Muscle layer of colon (tissue), 2 donors: ENCODE data around the gene SPRED3.
"Not testable (repeated sequence)": the region's sequence is repeated elsewhere in the genome, so short reads cannot be mapped to it uniquely, and the experiment has no call there.

Experiments
- H3K27ac ChIP-seq: one replicate; pipeline ENCODE4 v1.7.0; 2013; ENCODE audit warnings: low read depth, mild to moderate bottlenecking, low read length, moderate library complexity
- H3K27me3 ChIP-seq, 2 donors: one replicate each; pipeline ENCODE4 v1.7.0; 2013; ENCODE audit warnings: low read length in 2 of 2, mild to moderate bottlenecking in 2 of 2; ENCODE audit not compliant: insufficient read depth in 2 of 2, control insufficient read depth in 1 of 2
- H3K36me3 ChIP-seq: one replicate; pipeline ENCODE4 v1.7.0; 2013; ENCODE audit warnings: mild to moderate bottlenecking, low read length; ENCODE audit not compliant: insufficient read depth
- H3K4me1 ChIP-seq: one replicate; pipeline ENCODE4 v1.7.0; 2013; ENCODE audit warnings: mild to moderate bottlenecking, low read length; ENCODE audit not compliant: insufficient read depth
- H3K4me3 ChIP-seq, 2 donors: one replicate each; pipeline ENCODE4 v1.7.0; 2013; ENCODE audit warnings: low read length in 2 of 2, low read depth in 1 of 2, mild to moderate bottlenecking in 1 of 2, moderate library complexity in 1 of 2
- H3K9ac ChIP-seq: one replicate; pipeline ENCODE4 v1.7.0; 2013; ENCODE audit warnings: low read length
- H3K9me3 ChIP-seq: one replicate; pipeline ENCODE4 v1.7.0; 2013; ENCODE audit warnings: mild to moderate bottlenecking, low read length
- donor health status: abdominal sarcoma.
- donor health status: Adenocarcinoma of cecum.

SPRED3 gene

DNA sequence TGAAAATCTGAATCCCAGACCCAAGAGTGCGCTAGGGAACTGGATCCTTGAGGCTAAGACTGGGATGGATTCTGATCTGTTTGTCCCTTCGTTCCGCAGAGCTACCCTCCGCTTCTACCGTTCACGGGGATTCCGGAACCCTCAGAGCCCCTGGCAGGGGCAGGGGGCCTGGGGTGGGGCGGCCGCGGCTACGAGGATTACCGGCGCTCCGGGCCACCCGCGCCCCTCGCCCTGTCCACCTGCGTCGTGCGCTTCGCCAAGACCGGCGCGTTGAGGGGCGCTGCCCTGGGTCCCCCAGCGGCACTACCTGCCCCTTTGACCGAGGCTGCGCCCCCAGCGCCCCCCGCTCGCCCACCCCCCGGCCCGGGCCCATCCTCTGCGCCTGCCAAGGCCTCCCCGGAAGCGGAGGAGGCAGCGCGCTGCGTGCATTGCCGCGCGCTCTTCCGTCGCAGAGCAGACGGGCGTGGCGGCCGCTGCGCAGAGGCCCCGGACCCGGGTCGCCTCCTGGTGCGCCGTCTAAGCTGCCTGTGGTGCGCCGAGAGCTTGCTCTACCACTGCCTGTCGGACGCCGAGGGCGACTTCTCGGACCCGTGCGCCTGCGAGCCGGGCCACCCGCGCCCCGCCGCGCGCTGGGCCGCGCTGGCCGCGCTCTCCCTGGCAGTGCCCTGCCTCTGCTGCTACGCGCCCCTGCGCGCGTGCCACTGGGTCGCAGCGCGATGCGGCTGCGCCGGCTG is 7.1 kb downstream of the SPRED3 start:
- Histone ChIP-seq H3K27ac (no peak overlapping the region), H3K36me3 (no peaks in the 10 kb centered on the region), H3K9ac (no peak overlapping the region), H3K4me3 (no peak overlapping the region), H3K9me3 (no peaks in the 10 kb centered on the region), H3K27me3 (peaks cover 38 to 56% of the 10 kb centered on the region in 2 donors), H3K4me1 (no peaks in the 10 kb centered on the region)

DNA sequence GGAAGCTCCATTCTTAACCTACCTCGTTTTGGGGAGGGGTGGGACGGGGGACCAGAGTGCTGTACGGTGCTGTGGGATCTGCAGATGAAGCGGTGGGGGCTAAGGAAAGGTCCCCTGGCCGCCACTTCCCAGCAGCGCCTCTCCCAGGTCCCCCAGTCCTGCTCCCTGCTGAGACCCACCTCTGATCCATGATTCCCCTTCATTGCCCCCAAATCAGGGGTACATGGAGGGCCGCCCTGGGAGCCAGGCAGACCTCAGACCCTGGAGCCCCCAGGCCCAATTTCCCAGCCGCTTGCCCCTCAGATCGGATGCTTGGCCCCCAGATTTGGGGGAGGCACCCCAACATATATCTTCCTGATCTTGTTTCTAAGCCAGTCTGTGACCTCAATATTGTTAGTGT is 10.6 kb downstream of the SPRED3 start:
- Histone ChIP-seq H3K27me3 (peaks cover 32 to 55% of the 10 kb centered on the region in 2 donors), H3K4me1 (peaks cover 2% of the 10 kb centered on the region), H3K9ac (no peak overlapping the region), H3K4me3 (no peak overlapping the region), H3K9me3 (no peaks in the 10 kb centered on the region), H3K36me3 (no peaks in the 10 kb centered on the region), H3K27ac (no peak overlapping the region)

DNA sequence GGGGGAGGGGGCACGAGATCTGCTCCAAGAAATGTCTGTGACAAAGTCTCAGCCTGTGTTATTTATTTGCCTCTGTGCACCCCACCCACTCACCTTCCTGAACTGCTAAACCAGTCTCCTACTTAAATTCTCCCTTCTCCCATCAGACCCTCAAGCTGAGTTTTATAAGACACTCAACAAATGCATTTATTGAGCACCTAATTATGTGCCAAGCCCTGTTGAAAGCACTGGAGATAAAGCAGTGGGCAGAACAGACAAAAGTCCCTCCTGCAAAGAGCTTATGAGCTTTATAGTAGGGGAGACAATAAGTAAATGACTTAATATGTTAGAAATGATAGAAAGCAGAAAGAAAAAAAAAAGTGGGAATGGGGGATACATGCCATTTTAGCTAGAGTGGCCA is 11.0 kb downstream of the SPRED3 start:
- Histone ChIP-seq H3K36me3 (no peaks in the 10 kb centered on the region), H3K27me3 (peaks cover 29 to 50% of the 10 kb centered on the region in 2 donors), H3K4me3 (no peak overlapping the region), H3K4me1 (peaks cover 5% of the 10 kb centered on the region), H3K9ac (no peak overlapping the region), H3K27ac (no peak overlapping the region), H3K9me3 (no peaks in the 10 kb centered on the region)

DNA sequence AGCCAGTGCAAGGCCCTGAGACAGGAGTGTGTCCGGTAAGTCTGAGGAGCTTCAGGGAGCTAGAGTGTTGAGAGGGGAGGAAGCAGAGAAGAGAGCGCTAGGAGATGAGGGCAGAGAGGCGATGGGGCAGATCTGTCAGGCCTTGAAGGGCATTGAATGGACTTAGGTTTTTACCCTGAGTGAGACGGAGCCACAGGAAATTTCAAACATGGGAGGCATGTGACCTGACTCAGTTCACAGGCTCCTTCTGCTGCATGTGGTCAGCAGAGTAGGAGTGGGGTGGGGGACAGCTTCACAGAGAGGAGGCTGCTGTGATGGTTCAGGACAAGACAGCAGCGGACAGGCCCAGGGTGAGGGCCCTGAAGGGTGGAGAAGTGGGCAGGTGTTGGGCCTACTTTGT is 11.9 kb downstream of the SPRED3 start:
- Histone ChIP-seq H3K27me3 (peaks cover 29 to 43% of the 10 kb centered on the region in 2 donors), H3K4me1 (peaks cover 5% of the 10 kb centered on the region), H3K36me3 (peaks cover 7% of the 10 kb centered on the region), H3K9ac (no peak overlapping the region), H3K4me3 (no peak overlapping the region), H3K27ac (no peak overlapping the region), H3K9me3 (no peaks in the 10 kb centered on the region)

DNA sequence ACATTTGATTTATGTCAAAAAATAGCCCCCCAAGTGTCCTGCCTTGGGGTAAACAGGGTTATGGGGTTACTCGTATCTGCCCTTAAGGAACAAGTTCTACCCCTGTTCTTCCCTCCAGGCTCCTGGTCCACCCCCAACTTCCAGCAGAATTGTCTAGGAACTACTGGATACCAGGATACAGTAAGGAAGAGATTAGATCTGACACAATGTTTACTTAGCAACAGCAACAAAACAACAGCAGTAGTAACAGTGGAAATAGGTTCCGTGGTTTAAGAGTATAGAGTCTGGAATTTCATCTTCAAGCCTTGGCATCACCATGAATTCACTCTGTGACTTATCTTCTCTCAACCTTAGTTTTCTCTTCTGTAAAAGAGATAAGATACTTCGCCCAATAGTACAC is 12.7 kb downstream of the SPRED3 start:
- Histone ChIP-seq H3K4me3 (no peak overlapping the region), H3K9ac (no peak overlapping the region), H3K9me3 (no peaks in the 10 kb centered on the region), H3K27ac (no peak overlapping the region), H3K36me3 (peaks cover 8% of the 10 kb centered on the region), H3K4me1 (peaks cover 5% of the 10 kb centered on the region), H3K27me3 (peaks cover 29 to 41% of the 10 kb centered on the region in 2 donors)

DNA sequence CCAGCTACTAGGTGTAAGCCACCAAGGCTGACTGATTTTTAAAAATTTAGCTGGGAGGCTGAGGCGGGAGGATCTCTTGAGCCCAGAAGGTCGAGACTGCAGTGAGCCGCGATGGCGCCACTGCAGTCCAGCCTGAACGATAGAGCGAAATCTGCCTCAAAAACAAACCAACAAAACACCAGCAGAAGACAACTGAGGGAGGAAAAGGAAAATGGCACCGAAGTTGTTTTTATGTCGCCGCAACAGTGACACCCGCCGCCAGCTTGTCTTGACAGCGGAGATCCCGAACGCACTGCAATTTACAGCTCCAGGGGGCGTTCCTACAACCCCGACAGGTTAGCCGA is 14.1 kb downstream of the SPRED3 start:
- peaks cover 22 to 26% of the 10 kb centered on the region in 2 donors for H3K27me3 ChIP-seq
- peaks cover 5% of the 10 kb centered on the region for H3K4me1 ChIP-seq
- no peaks in the 10 kb centered on the region for H3K9me3 ChIP-seq
- peaks cover 16% of the 10 kb centered on the region for H3K36me3 ChIP-seq
- H3K4me3 ChIP-seq, result peak overlapping the region; percentile 41 to 64
- no peak overlapping the region for H3K27ac ChIP-seq
- no peak overlapping the region for H3K9ac ChIP-seq

DNA sequence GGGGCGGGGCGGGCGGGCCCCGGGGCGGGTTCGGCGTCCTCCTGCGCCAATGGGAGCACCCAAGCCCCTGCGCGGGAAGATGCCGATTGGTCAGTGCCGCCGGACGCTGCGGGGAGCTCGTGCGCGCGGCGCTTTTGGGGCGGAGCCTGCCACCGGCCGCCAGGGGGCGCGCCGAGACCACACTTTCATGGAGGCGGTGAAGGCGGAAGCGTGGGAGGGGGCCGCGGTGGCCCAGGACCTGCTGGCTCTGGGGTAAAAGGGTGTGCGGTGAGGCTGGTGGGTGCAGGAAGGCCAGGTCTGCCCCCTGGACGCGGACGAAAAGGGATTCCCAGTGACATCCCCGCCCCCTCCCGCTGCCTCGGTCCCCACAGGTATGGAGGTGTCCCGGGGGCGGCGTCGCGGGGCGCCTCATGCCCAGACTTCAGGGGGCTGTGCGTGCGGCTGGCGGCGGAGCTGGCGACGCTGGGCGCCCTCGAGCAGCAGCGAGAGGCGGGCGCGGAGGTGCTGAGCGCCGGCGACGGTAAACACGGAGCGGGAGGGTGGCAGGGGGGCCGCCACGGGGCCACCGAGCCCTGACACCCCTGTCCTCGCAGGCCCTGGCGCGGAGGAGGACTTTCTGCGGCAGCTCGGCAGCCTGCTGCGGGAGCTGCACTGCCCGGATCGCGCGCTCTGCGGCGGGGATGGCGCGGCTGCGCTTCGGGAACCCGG is 14.6 kb downstream of the SPRED3 start, which contains the start of gene FAM98C:
FAM98C (plus strand) TSS at position 127 of the 708 bp plus-strand sequence; CDS start at position 188, 61 bp downstream.
- Histone ChIP-seq H3K4me1 (peaks cover 5% of the 10 kb centered on the region), H3K36me3 (peaks cover 16% of the 10 kb centered on the region), H3K9me3 (no peaks in the 10 kb centered on the region), H3K27ac (peak within 1 kb of the TSS; percentile 92), H3K27me3 (peaks cover 18 to 23% of the 10 kb centered on the region in 2 donors), H3K4me3 (peak within 1 kb of the TSS; percentile 66 to 91), H3K9ac (no peak within 1 kb of the TSS)

DNA sequence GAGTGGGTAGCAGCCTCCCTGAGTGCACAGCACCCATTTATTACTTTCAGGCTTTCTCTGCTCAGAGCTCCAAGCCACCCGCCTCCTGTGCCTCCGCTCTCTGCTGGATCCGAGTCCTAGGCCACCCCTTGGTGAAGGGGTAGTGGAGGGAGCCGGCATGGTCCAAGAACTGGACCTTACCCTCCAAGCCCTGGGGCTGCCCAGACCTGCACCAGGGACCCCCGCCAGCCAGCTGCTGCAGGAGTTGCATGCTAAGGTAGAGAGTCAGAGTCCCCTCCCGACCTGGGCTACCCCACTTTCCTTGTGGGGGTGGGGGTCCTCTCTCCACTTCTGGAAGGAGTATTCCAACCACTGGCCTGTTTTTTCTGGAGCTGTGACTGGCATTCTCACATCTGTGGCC is 16.4 kb downstream of the SPRED3 start:
- Histone ChIP-seq H3K4me1 (peaks cover 5% of the 10 kb centered on the region), H3K36me3 (peaks cover 16% of the 10 kb centered on the region), H3K9ac (no peak overlapping the region), H3K27me3 (peaks cover 2 to 8% of the 10 kb centered on the region in 2 donors), H3K27ac (no peak overlapping the region), H3K4me3 (no peak overlapping the region), H3K9me3 (no peaks in the 10 kb centered on the region)

DNA sequence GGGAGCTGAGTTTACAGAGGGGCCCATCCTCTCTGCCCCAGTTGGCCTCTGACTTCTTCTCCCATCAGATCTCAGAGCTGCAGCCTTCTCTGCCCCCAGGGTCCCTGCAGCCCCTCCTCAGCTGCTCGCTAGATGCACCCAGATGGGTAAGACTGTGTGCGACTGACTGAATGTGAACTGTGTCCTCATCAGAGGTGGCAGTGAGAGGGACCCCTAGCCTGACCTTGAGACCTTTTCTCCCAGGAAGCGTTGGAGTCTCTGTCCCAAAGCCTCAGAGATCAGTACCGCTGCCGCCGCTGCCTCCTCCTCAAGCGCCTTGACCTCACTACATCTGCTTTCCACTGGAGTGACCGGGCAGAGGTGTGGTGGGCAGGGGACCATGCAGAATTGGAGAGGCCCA is 16.8 kb downstream of the SPRED3 start:
- Histone ChIP-seq H3K27ac (no peak overlapping the region), H3K36me3 (peaks cover 16% of the 10 kb centered on the region)

DNA sequence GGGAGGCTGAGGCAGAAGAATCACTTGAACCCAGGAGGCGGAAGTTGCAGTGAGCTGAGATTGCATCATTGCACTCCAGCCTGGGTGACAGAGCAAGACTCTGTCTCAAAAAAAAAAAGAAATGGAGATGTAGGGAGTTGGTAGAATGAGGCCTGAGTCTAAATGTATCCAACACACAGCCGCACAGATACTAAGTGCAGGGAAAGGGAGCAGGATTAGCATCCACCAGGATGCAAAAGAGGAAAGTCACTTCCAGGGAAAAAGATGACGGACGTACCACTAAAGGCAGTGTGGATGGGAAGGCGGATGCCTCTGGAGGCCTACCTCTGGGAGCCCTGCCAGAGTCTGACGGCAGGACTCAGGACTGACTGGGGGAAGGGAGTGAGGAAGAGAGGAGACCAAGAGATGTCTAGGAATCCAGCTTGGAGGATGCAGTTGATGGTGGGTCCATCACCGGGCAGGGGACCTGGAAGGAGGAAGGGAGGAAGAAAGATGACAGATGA is 21.2 kb downstream of the SPRED3 start:
- no peak overlapping the region for H3K9ac ChIP-seq
- H3K9me3 ChIP-seq, result no peaks in the 10 kb centered on the region
- H3K27me3 ChIP-seq, result no peaks in the 10 kb centered on the region
- no peaks in the 10 kb centered on the region for H3K4me1 ChIP-seq
- peaks cover 16% of the 10 kb centered on the region for H3K36me3 ChIP-seq
- no peak overlapping the region for H3K27ac ChIP-seq
- H3K4me3 ChIP-seq, result no peak overlapping the region

More for the DNA sequence above, 16.8 kb downstream of the SPRED3 start:
- Histone ChIP-seq H3K4me3 (no peak overlapping the region), H3K9ac (no peak overlapping the region), H3K4me1 (peaks cover 5% of the 10 kb centered on the region), H3K9me3 (no peaks in the 10 kb centered on the region), H3K27me3 (peaks cover 0 to 4% of the 10 kb centered on the region in 2 donors)

DNA sequence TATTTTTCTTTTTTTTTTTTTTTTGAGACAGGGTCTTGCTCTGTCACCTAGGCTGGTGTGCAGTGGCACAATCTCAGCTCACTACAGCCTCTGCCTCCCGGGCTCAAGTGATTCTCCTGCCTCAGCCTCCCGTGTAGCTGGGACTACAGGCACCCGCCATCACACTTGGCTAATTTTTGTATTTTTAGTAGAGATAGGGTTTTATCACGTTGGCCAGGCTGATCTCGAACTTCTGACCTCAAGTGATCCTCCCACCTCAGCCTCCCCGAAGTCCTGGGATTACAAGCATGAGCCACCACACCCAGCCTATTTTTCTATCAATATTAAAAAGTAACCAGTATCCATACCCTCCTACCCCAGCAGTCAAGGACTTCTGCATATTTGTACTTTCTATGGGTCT is 21.9 kb downstream of the SPRED3 start:
- not testable (repeated sequence) for H3K9ac ChIP-seq, H3K4me3 ChIP-seq, H3K9me3 ChIP-seq, H3K36me3 ChIP-seq, H3K27ac ChIP-seq, H3K4me1 ChIP-seq, H3K27me3 ChIP-seq
